SH-SY5Y (cell line): ENCODE measurements around the gene POLN.

Experiments used
- GATA2 ChIP-seq: IDR thresholded peaks from 2 replicates; pipeline ENCODE4 v1.6.1; 2011; ENCODE audit warnings: mild to moderate bottlenecking, low read depth, low read length
- GATA3 ChIP-seq: IDR thresholded peaks from 2 replicates; pipeline ENCODE4 v1.6.1; 2011; ENCODE audit warnings: low read depth, mild to moderate bottlenecking, low read length, moderate library complexity

DNA sequence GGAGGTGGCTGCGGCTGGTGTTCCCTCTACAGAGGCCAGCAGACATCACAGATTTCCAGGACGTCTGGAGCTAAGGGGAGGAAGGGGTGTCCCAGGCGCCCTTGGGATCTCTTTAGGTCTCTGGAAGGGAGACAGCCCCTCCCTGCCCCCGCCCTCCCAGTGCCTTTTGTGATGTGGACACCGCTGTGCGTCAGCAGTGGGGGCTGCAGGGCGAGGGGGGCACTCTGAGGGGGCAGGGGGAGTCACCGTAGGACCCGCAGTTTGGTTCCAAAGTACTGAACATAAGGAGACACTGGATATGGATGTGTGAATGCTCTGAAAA, 45.6 kb upstream of the POLN start:
- TF ChIP-seq GATA3, result no peak
- TF ChIP-seq GATA2, result no peak
